ENCODE results near the gene EXOC1.

GRCh38 chr4:55849724-55850123, 3.7 kb upstream of the EXOC1 start:
- TF ChIP-seq CTCF (conservative IDR thresholded peaks at IDR 0.05 in 1 of 2, IDR thresholded peaks at IDR 0.05 in 1 of 2; ENCODE audit: extremely low read depth in 1 of 2, insufficient read depth in 1 of 2, low read depth in 1 of 2, low read length in 2 of 2), result no peak
- TF ChIP-seq EZH2 (IDR thresholded peaks at IDR 0.05; ENCODE audit: borderline replicate concordance, low read length), result no peak

Data from mammary epithelial cell (primary cell).